Motor neuron (in vitro differentiated cells): ENCODE measurements around the gene HSD11B1. TPM values are rescaled to one million over a fixed set of nuclear protein-coding genes. Genes with fewer than 3 reads are reported as not detected.

ENCODE experiments used
- ATAC-seq, 8 experiments: fragments of 200-7000 bp; cut with Tn5 transposase; replicated peaks in 6 of 8; 2 replicates each; pipeline ENCODE4 v1.8.0; 2021; ENCODE audit warnings: mild to moderate bottlenecking in 8 of 8, moderate library complexity in 8 of 8
- H3K27ac ChIP-seq, 2 donors: fragments of 250-450 bp; sonication (Bioruptor Pico); 2 replicates each; pipeline ENCODE4 v1.9.0; 2021; ENCODE audit warnings: antibody characterized with exemption in 2 of 2, mild to moderate bottlenecking in 2 of 2, moderate library complexity in 1 of 2
- H3K4me1 ChIP-seq, 2 donors: fragments of 250-450 bp; sonication (Bioruptor Pico); replicated peaks in 1 of 2; 2 replicates each; pipeline ENCODE4 v1.6.1; 2021; ENCODE audit warnings: antibody characterized with exemption in 2 of 2, mild to moderate bottlenecking in 2 of 2, moderate library complexity in 1 of 2
- H3K4me3 ChIP-seq, 5 donors: fragments of 250-450 bp; sonication (Bioruptor Pico); 2 replicates each; pipeline ENCODE4 v1.9.0; 2021; ENCODE audit warnings: antibody characterized with exemption in 5 of 5, mild to moderate bottlenecking in 5 of 5, moderate library complexity in 4 of 5
- WGBS, 10 experiments: fragments of 450-650 bp; shearing (Covaris generic); methylation state at CpG; one replicate each; pipeline ENCODE4 v1.0.0; 2022; 5-methylcytosine and 5-hydroxymethylcytosine counted together
- in situ Hi-C, 9 experiments: fragments of 400-800 bp; cut with MboI; loops; one replicate each; pipeline ENCODE4 v1.15.0; 2021; ENCODE audit warnings: low sequenced_read_pairs in 9 of 9, low pct_unique_long_range_greater_than_20kb in 2 of 9; ENCODE audit not compliant: unreplicated experiment in 9 of 9
- total RNA-seq, 8 experiments: library from RNA; unstranded; fragments of 300-600 nt; gene quantifications; 2 replicates each; pipeline versions ENCODE4 v1.2.3 to v1.2.4, GENCODE V29; 2022

Gene HSD11B1
- total RNA-seq, 8 experiments from 2014 or later: 0.63 to 114 (median 2.8) TPM; not detected in 5

DNA sequence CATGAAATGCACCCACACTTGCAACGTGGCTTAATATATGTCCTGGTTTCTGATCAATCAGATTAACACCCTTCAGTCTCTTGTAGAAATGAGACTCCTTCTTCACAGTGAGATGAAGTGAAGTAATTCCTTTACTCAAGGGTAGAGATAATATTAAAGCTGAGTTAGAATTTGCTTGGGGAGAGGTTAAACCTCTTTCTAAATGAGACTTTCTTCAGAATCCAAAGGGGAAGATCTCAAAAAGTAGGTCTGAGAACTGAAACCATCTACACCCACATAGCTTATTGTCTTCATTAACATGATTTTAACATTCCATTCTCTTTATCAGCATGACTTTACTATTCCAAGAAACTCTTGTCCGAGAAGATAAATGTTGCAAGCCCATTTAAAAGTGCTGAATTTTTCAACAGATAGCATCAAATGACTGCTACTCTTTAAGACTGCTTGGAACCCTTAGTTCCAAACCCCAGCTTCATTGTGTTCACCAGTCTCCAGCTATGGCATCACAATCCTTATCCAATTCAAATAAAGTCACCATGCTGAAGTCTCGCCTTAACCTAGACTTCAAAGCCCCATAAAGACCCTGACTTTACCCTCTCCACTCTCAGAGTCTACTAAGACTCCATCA is 32.0 kb downstream of the HSD11B1 start:
- WGBS, 10 experiments: 27 to 91% (median 61%) methylated on average over 1 to 3 of the region's 3 CpGs; no CpG with 5 or more reads in 1 of the 10 experiments
- Histone ChIP-seq H3K4me3 (no peak overlapping the region), H3K4me1 (peaks cover 0 to 5% of the 10 kb centered on the region in 2 donors), H3K27ac (no peak overlapping the region)
- in situ Hi-C loops: no loop called here
- peak in 2 of 8 experiments; percentile 34 to 61 for ATAC-seq

- H3K27ac ChIP-seq: no peak overlapping the region
- ATAC-seq: no peak
- H3K4me3 ChIP-seq: no peak overlapping the region
- in situ Hi-C loops: no loop called here
- peaks cover 0 to 5% of the 10 kb centered on the region in 2 donors for H3K4me1 ChIP-seq
- WGBS, 10 experiments: 17 to 84% (median 52%) methylated on average over 1 to 5 of the region's 5 CpGs
Observed at GRCh38 chr1:209737118-209737505, 32.5 kb downstream of the HSD11B1 start.

GRCh38 chr1:209738270-209738669 is 33.6 kb downstream of the HSD11B1 start:
- Histone ChIP-seq H3K4me1 (no peaks in the 10 kb centered on the region), H3K4me3 (no peak overlapping the region), H3K27ac (no peak overlapping the region)
- in situ Hi-C loops: no loop called here
- peak in 1 of 8 experiments; percentile 97 for ATAC-seq
- 0 to 100% (median 85%) methylated on average over 1 of the region's 1 CpG; no CpG with 5 or more reads in 4 of the 10 experiments for WGBS, 10 experiments

DNA sequence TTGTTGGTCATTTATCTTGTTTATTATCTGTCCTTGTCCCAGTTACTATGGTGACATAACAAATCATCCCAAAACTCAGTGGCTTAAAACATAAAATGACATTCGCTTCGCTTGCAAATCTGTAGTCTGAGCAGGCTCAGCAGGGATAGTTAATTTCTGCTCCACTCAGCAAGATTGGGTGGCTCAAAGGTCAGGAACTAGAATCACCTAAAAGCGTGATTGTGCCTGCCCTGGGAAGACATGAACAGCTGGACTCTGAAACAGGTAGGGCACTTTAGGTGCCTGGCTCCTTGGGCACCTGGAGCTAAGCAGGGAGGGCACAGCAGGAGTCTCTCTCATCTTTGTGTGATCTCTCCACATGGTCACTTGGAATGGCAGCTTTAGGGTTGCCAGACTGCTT is 36.5 kb downstream of the HSD11B1 start:
- H3K4me3 ChIP-seq: no peak overlapping the region
- H3K4me1 ChIP-seq: no peaks in the 10 kb centered on the region
- no peak overlapping the region for H3K27ac ChIP-seq
- in situ Hi-C loops: no loop called here
- WGBS, 10 experiments: 55 to 84% (median 79%) methylated on average over 1 to 3 of the region's 3 CpGs; no CpG with 5 or more reads in 3 of the 10 experiments
- ATAC-seq: no peak

DNA sequence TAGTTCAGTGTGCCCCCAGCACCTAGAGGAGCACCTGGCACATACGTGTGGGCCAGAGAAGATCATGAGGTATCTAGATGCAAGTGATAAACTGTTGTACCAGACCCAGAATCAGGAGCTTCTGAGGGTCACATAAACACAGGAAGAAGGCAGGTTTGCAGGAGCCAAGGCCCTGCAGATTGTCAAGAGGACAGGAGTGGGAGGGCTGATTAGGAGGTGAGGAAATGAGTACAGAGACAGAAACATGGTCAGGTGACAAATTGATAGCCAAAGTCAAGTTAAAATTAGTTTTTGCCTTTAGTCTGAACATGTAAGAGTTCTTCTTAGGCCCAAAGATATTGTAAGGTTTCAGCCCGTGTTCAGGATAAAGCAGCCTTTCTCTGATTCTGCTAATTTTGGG is 37.2 kb downstream of the HSD11B1 start:
- peaks cover 0 to 4% of the 10 kb centered on the region in 2 donors for H3K4me1 ChIP-seq
- H3K27ac ChIP-seq: no peak overlapping the region
- ATAC-seq: no peak
- in situ Hi-C loops: no loop called here
- no peak overlapping the region for H3K4me3 ChIP-seq
- WGBS, 10 experiments: 51 to 100% (median 67%) methylated on average over 1 to 2 of the region's 2 CpGs; no CpG with 5 or more reads in 1 of the 10 experiments

GRCh38 chr1:209742409-209743144 is 37.9 kb downstream of the HSD11B1 start:
- Histone ChIP-seq H3K4me1 (peaks cover 0 to 6% of the 10 kb centered on the region in 2 donors), H3K27ac (no peak overlapping the region), H3K4me3 (no peak overlapping the region)
- WGBS, 10 experiments: 7 to 83% (median 50%) methylated on average over 1 to 8 of the region's 8 CpGs
- peak in 4 of 8 experiments; percentile 7 to 90 (median 59) for ATAC-seq
- in situ Hi-C loops: no loop called here

DNA sequence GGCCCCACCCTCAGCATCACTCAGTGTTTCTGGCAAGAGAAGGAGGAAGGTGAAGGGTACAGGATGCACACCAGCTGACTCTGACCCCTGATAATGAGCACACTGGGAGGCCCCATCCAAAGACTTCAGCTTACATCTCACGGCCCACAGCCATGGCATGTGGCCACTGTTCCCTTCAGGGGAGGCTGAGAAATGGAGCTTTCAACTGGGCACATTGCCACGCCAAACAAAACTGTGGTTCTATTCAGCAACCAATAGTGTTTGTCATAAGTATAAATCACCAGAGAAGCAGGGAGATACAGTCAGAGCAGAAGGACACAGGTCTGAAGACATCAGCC is 38.5 kb downstream of the HSD11B1 start:
- Histone ChIP-seq H3K4me3 (no peak overlapping the region), H3K27ac (no peak overlapping the region), H3K4me1 (peaks cover 0 to 6% of the 10 kb centered on the region in 2 donors)
- in situ Hi-C loops: no loop called here
- peak in 2 of 8 experiments; percentile 16 to 21 for ATAC-seq
- 33 to 100% (median 73%) methylated on average over 1 to 2 of the region's 2 CpGs; no CpG with 5 or more reads in 3 of the 10 experiments for WGBS, 10 experiments

- no peak overlapping the region for H3K4me3 ChIP-seq
- no peak overlapping the region for H3K27ac ChIP-seq
- ATAC-seq: peak in 5 of 8 experiments; percentile 4 to 75 (median 22)
- 14 to 93% (median 76%) methylated on average over 2 to 4 of the region's 4 CpGs; no CpG with 5 or more reads in 1 of the 10 experiments for WGBS, 10 experiments
- H3K4me1 ChIP-seq: peaks cover 0 to 6% of the 10 kb centered on the region in 2 donors
- in situ Hi-C loops: loop anchor here in 1 of 9 experiments (5.0 kb wide), 1 partner anchor 169 kb away; no protein-coding TSS in a partner anchor
Observed at GRCh38 chr1:209746451-209747165, 42.0 kb downstream of the HSD11B1 start.

DNA sequence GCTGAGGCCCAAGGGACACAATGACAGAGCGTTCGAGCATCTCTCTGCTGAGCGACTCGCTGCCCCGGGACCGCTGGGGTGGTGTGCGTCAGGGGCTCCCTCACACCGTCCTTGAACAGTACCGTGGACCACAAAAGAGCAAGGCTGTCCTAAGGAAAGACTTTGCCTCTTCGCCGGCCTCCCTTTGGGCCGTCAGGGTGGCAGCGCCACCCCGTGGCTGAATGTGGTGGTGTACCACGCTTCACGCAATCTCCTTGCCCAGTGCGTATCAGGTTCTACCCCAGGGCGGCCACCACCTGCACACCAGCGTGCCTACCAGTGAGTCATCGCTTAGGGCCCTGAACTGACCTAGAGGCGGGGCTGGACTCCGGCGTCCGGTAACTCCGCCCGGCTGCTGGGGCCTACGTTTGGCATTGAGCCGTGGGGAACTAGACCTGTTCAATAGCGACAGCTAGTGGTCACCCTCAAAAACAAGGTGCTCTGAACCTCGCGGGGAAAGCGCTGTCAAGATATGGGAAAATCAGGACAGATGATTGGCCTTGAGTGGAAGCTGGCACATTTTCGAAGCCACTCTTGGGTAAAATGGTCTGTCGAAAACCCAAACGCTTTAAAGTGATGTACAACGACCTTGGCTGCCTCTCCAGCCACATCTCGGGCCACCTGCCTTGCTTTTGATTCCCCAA is 43.1 kb downstream of the HSD11B1 start:
- Histone ChIP-seq H3K4me1 (peaks cover 0 to 6% of the 10 kb centered on the region in 2 donors), H3K4me3 (peak overlapping the region in 1 of 5 donors; percentile 10), H3K27ac (no peak overlapping the region)
- in situ Hi-C loops: loop anchor here in 1 of 9 experiments (5.0 kb wide), 1 partner anchor 170 kb away; no protein-coding TSS in a partner anchor
- 9 to 68% (median 50%) methylated on average over 2 to 26 of the region's 37 CpGs; no CpG with 5 or more reads in 1 of the 10 experiments for WGBS, 10 experiments
- peak; percentile 68 to 100 (median 97) for ATAC-seq

DNA sequence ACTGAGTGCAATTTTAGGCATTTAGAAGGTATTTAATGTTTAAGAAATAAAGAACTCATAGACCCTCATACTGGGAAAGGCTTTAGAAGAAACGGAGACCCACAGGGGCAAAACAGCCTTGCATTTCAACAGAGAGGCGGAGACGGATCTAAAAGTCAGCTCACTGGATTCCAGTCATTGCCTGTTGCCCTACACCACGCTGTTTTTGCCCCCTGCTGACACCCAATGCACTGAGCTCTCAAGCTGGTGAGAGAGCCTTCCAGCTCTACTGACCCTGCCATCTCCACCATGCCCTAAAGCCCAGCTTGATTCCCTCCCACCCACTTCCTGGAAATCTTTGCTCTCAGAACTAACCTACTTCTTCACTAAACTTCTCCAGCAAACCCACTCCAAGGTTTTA is 44.0 kb downstream of the HSD11B1 start:
- H3K4me1 ChIP-seq: peaks cover 0 to 6% of the 10 kb centered on the region in 2 donors
- no peak overlapping the region for H3K27ac ChIP-seq
- in situ Hi-C loops: loop anchor here in 1 of 9 experiments (5.0 kb wide), 1 partner anchor 171 kb away; no protein-coding TSS in a partner anchor
- WGBS, 10 experiments: 20 to 100% (median 60%) methylated on average over 1 to 4 of the region's 4 CpGs; no CpG with 5 or more reads in 1 of the 10 experiments
- no peak for ATAC-seq
- H3K4me3 ChIP-seq: no peak overlapping the region

- WGBS, 10 experiments: 0 to 71% (median 25%) methylated on average over 1 to 2 of the region's 2 CpGs
- Histone ChIP-seq H3K4me1 (peaks cover 0 to 6% of the 10 kb centered on the region in 2 donors), H3K27ac (no peak overlapping the region), H3K4me3 (no peak overlapping the region)
- in situ Hi-C loops: loop anchor here in 1 of 9 experiments (5.0 kb wide), 1 partner anchor 172 kb away; no protein-coding TSS in a partner anchor
- ATAC-seq: no peak
Observed at GRCh38 chr1:209749205-209749604, 44.6 kb downstream of the HSD11B1 start.

DNA sequence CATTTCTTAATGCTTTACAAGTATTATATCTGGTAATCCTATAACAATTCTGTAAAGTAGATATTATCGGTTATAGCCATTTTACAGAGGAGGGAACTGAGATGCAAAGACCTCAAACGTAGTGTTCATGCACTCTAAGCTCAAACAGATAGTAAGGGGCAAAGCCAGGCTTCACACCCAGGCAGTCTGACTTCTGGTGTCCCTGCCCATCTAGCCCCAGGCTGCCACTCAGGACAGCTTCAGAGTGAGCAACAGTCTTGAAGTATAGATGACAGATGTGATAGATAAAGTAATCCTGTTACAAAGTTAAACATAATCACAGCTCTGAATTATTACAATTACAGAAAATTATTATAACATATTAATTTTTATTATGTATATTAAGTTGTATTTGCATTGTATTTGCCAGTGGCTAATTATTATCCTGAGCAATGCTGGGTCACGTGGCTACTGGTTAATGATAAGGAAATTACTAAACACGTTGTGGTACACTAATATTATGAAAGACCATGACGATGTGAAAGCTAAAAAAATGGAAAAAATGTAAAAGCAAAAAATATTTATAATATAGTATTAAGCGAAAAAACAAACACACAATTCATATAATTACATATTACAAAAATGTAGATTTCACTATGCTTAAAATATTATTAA is 45.2 kb downstream of the HSD11B1 start:
- WGBS, 10 experiments: 31 to 87% (median 73%) methylated on average over 1 to 6 of the region's 6 CpGs
- in situ Hi-C loops: loop anchor here in 1 of 9 experiments (5.0 kb wide), 1 partner anchor 172 kb away; no protein-coding TSS in a partner anchor
- no peak overlapping the region for H3K27ac ChIP-seq
- no peak overlapping the region for H3K4me3 ChIP-seq
- H3K4me1 ChIP-seq: peaks cover 0 to 6% of the 10 kb centered on the region in 2 donors
- ATAC-seq: no peak
